GM19468 (cell line): ENCODE measurements around the gene TEX101.

ENCODE experiments used
- ATAC-seq: cut with Tn5 transposase; IDR thresholded peaks from one replicate; pipeline ENCODE4 v1.9.1; 2021; ENCODE audit warnings: mild to moderate bottlenecking, moderate library complexity, moderate number of reproducible peaks; ENCODE audit not compliant: unreplicated experiment; ENCODE audit errors: extremely low read depth

The TEX101 gene

GRCh38 chr19:43467730-43468129, 53.0 kb downstream of the TEX101 start:
- no peak for ATAC-seq
